NCI-H748 (cell line): Measurements from ENCODE around the gene ATMIN.

Source experiments
- DNase-seq: peaks from one replicate; lab custom pipeline; 2025; ENCODE audit not compliant: unreplicated experiment; lab: John Stamatoyannopoulos, UW

ATMIN gene

GRCh38 chr16:81004646-81005353 is 30.8 kb upstream of the ATMIN start:
- peak; percentile 56 for DNase-seq

DNA sequence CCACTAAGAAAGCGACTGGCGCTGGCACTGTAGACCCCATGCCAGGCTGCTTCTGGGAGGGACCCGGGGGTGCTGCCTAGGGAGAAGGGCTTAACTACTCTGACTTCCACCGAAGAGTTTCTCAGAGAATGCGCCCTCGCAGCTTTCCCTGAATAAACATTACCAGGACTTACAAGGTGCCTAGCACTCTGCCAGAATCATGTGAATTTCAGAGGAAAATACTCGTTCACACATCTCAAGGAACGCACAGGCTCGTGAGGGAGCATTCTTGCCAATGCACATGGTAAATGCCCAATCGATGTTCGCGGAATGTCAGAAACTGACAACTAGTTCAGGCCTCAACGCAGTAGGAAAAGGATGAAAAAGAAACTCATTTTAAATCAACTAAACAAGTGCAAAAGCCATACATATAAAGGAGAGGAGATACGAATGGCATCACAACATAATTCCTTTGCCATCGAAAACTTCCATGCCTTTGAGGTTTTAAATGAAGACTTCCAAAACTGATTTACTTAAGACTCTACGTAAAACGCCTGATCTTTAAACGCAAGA is 30.0 kb upstream of the ATMIN start:
- DNase-seq = peak; percentile 3

GRCh38 chr16:81006211-81006812 is 29.3 kb upstream of the ATMIN start:
- peak; percentile 79 for DNase-seq

- peak; percentile 96 for DNase-seq
Observed at GRCh38 chr16:81006813-81007695, 28.6 kb upstream of the ATMIN start, which contains the start of the genes CENPN and CMC2. Gene CENPN (plus strand): TSS chr16:81007214. CDS start chr16:81011940, 4,726 bp downstream. Gene CMC2 (minus strand): TSS chr16:81006885. CDS start chr16:80997394, 9,491 bp downstream.

DNA sequence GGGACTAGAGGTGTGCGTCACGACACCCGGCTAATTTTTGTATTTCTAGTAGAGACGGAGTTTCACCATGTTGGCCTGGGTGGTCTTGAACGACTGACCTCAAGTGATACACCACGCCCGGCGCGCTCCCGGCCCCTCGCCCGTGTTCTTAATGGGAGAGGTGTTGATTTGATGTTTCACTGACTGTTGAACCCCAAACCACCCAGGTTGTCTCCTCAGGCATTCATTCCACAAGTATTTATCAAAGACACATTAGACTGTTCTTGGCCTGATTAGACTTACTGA is 27.2 kb upstream of the ATMIN start:
- no peak for DNase-seq

GRCh38 chr16:81012974-81013373 is 22.7 kb upstream of the ATMIN start:
- no peak for DNase-seq

DNA sequence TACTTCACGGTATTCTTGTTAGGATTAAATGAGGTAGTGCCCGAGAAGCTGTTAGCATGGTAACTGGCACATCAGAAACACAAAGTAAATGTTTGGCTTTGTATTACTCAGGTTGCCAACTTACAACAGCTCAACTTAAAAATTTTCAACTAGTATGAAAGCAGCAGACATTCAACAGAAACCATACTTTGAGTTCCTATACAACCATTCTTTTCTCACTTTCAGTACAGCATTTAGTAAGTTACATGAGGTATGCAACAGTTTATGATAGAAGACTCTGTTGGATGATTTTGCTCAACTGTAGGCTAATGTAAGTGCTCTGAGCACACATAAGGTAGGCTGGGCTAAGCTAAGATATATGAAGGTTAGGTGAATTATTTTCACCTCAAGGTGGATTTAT is 21.0 kb upstream of the ATMIN start:
- no peak for DNase-seq

DNA sequence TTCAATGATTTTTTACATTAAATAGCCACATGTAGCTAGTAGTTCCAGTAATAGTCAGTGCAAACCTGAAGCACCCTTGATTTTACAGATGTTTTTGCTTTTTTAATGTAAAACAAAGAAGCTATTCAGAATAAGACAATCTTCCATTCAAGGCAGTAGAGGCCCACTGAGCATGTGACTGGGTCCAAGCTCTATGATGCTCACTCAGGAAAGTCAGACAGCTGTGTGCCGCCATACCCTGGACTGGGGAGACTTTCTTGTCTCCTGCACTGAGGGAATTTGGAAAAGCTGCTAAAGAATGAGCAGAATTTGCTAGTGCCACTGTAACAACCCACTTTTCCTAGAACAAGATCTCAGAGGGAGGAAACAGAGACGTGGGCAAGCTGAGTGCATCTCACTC is 17.1 kb upstream of the ATMIN start:
- no peak for DNase-seq

DNA sequence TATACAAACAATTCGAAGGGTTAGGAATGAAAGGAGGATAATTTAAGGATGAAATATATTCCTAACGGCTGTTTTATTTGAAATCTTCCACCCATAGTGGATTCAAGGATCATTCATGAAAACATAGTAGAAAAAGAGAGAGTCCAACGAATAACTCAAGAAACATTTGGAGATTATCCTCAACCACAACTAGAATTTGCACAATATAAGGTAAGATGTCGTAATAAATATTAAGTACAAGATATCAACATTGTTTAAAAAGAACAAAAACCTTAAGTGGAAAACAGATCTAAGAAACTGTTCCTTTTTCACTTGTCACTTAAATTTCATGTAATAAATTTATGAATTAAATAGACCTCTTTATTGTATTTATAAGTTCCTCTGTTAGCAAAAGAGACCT is 9.2 kb upstream of the ATMIN start:
- DNase-seq = no peak

GRCh38 chr16:81029930-81030604 is 5.6 kb upstream of the ATMIN start:
- DNase-seq = no peak

DNA sequence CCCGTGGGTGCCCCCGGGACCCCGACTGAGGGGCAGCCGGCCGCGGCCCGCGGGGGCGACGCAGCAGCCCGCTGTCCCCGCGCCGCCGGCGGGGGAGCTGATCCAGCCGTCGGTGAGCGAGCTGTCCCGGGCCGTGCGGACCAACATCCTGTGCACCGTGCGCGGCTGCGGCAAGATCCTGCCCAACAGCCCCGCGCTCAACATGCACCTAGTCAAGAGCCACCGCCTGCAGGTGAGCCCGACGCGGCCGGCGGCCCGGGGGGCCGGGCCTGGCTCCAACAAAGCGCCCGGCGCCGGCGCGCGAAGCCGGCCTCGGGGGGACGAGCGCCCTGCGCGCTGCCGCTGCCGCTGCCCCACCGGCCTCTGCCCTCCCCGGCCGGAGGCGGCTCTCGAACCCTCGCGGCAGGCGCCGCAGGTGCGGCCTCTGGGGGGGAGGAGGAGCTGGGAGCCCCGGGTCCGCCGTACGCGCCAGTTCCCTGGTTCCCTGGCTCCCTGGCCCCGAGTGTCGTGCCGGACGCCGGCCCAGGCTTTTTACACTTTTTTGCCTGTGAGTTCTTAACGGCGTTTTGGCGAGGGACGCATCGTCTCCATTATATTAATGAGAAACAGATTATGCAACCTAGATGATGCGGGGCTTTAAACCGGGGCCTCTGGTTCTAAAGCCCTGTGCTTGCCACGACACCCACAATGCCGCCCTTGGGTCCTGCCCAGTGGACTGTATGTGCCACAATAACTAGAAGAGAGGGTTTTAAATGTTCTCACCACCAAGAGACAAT is 521 bp downstream of the ATMIN start:
- peak; percentile 57 for DNase-seq

DNA sequence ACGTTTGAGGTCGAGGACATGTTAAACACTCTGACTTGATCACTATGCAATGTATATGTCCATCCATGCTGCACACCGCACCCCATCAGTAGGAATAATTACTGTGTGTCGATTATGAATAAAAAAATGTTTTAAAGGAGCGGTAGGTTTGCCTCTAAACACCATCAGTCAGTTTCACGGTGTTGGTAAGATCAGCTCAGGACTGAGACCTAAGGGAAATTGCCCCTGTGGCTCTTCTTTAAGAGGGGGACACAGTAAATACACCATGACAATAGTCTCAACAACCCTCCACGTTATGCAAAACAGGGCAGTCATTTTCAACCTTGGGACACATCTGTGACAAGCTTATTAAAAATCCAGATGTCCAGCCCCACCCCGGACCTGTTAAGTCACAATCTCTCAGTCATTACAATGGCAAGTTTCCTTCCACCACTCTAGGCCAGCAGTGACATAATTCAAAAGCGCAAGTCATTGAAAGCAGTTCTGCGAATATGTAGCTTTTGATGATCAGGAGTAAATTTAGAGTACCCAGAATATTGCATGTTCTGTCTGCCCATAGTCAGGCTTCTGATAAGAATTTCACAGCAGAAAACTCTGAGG is 1.2 kb downstream of the ATMIN start:
- no peak for DNase-seq

DNA sequence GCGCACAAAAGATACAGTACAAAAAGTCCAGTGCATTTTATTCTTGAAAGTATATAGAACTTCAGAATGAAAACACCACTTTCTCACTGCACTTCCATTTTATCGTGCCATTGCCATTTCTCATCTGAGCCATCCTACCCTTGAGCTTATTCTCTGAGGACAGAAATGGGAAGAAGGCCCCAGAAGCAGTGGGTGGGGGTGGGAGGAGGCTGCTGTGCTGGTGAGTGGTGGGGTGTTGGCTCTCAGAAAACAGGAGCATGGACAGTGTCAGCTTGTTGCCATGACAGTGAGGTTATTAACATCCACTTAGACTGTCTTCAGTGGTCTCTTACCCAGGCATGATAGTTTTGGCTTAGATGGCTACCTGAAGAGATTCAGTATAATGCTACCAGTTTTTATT is 4.5 kb downstream of the ATMIN start:
- DNase-seq = no peak

DNA sequence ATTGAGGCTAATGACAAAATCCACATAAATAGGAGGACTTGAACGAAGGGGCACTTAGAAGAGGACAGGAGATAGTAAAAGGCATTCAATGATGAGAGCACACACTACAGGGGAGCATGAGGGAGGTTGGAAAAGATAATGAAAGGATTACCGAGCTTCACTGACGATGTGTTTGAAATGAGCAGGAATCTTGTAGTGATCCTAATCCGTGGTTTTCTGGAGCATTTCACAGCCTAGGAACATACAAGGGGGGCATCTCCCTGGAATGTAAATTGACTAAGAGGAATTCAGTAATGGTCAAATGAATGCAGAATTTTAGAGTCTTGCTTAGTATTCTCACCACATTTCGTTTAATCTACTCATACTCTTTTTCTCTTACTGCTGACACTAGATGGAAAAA is 5.2 kb downstream of the ATMIN start:
- no peak for DNase-seq

GRCh38 chr16:81041696-81042095 is 6.1 kb downstream of the ATMIN start:
- no peak for DNase-seq

DNA sequence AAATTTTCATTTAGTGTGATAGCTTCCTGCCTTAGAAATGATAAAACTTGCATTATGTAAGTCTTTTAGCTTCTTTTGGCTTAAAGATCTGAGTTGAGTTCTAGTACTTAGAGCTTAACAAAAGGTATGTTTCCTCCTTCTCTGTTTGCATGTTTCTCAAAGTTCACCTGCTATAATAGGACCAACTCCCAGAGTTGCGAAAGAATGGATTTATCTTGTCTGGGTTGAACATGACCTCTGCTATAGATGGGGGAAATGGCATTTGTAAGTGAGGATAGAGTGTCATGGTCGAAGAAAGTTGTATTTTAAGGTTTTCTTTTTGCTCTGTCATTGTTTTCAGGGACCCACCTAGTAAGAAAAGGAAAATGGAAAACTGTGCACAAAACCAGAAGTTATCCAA is 7.2 kb downstream of the ATMIN start:
- no peak for DNase-seq

DNA sequence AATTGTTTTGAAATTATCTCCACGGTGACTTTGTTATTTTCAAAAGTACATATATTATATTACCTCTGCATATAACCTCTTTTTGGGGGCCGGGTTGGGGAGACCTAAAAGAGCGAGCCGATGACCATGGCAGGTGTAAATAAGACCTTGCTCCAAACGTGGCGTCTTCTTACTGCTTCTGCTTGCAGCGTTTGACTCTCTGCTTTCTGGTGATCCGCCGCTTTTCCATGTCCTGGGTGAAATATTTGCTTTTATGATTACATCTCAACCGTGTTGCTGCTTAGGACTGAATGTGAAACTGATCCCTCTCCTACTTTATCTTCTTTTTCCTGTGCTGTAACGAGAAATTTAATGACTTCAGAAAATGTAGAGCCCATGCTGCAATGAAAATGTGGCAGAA is 18.1 kb downstream of the ATMIN start:
- DNase-seq = no peak

- no peak for DNase-seq
Observed at GRCh38 chr16:81060576-81061306, 25.1 kb downstream of the ATMIN start.

GRCh38 chr16:81061307-81061640 is 25.6 kb downstream of the ATMIN start:
- no peak for DNase-seq
